Measurements from ENCODE around the gene DSCAML1. TPM values are rescaled to one million over a fixed set of nuclear protein-coding genes. Genes with fewer than 3 reads are reported as not detected.

DSCAML1 gene
- total and polyA plus RNA-seq, 9 of the 15 experiments (the other 6 are each of a cell fraction or from before 2014, with no cell fraction given) = not detected

- H3K4me2 ChIP-seq (ENCODE audit: insufficient read depth, low read length) = no peak overlapping the region
- FAIRE-seq (no peak), DNase-seq (ENCODE audit: extremely low read depth in 1 of 4, low spot score in 3 of 4) (no peak), ATAC-seq (no peak)
- in situ Hi-C loops (cut with MboI) (no loop called here), intact Hi-C loops (cut with micrococcal nuclease) (no loop called here)
- 0 out of 2 replicates have a peak, but pooled peaks cover 4% of the 10 kb centered on the region for H4K20me1 ChIP-seq (replicated peaks; ENCODE audit: control insufficient read depth, insufficient read depth, low read length)
- CTCF ChIA-PET (ENCODE audit: low intra/inter-chr PET ratio) = no interaction called here
- H3K27ac ChIP-seq (ENCODE audit: extremely low read depth, low read depth, low read length) = no peak overlapping the region
- 0% methylated on average over 5 of the region's 7 CpGs for WGBS (ENCODE audit: insufficient coverage, low coverage, missing lambda C conversion rate)
- H3K79me2 ChIP-seq (ENCODE audit: control insufficient read depth, insufficient read depth, low read length) = no peaks in the 10 kb centered on the region
- peaks cover 0 to 9% of the 10 kb centered on the region in 2 experiments; a peak in 2 of 5 replicates for H3K4me1 ChIP-seq (replicated peaks in 1 of 2; ENCODE audit: control insufficient read depth in 2 of 2, insufficient read depth in 2 of 2, low read length in 2 of 2)
- BruUV-seq (replicated peaks) = no TSS peak
- peaks cover 46 to 95% of the 10 kb centered on the region in 2 experiments; a peak in 4 of 5 replicates for H3K27me3 ChIP-seq (ENCODE audit: control insufficient read depth in 2 of 2, insufficient read depth in 2 of 2, low read length in 2 of 2)
- no peaks in the 10 kb centered on the region for H3K9me3 ChIP-seq (replicated peaks; ENCODE audit: control insufficient read depth, insufficient read depth, low read depth, low read length)
- H3K4me3 ChIP-seq = no peak overlapping the region
- peaks cover 3% of the 10 kb centered on the region for H3K9me1 ChIP-seq (ENCODE audit: control insufficient read depth, insufficient read depth, low read length)
- POLR2A ChIA-PET = interaction anchor here (0.5 to 1.4 kb wide), 4 partner anchors 8 to 71 kb away, joined by 3 to 5 read pairs (median 3); no protein-coding TSS in a partner anchor
- H3K9ac ChIP-seq (ENCODE audit: insufficient read depth in 1 of 2, low read depth in 2 of 2, low read length in 2 of 2) = no peak overlapping the region
- H3K36me3 ChIP-seq (ENCODE audit: control insufficient read depth, insufficient read depth, low read length) = no peaks in the 10 kb centered on the region
- H2AFZ ChIP-seq (ENCODE audit: low read depth, low read length) = no peak overlapping the region
- peak; percentile 78 for TF ChIP-seq PKNOX1 (IDR thresholded peaks at IDR 0.05)
- TF ChIP-seq REST (IDR thresholded peaks at IDR 0.05; ENCODE audit: borderline replicate concordance) = peak; percentile 23; the same call in 1 of the 2 replicates
- no peak for TF ChIP-seq REST (CRISPR knock-in tag; IDR thresholded peaks at IDR 0.05; ENCODE audit: low read depth)
- TF ChIP-seq MEIS2 (IDR thresholded peaks at IDR 0.05; ENCODE audit: partially characterized antibody) = peak; percentile 71
- TF ChIP-seq ZNF512 (tag; IDR thresholded peaks at IDR 0.05) = no peak
- TF ChIP-seq CEBPB (tag; IDR thresholded peaks at IDR 0.05) = peak; percentile 43; the same call in 1 of the 2 replicates
- no peak for TF ChIP-seq PBX2 (CRISPR knock-in tag; IDR thresholded peaks at IDR 0.05; ENCODE audit: low read depth)
- TF ChIP-seq PBX2 (tag; conservative IDR thresholded peaks at IDR 0.05; ENCODE audit: low read depth) = peak; percentile 72
Observed at GRCh38 chr11:117833401-117833891, 36.4 kb upstream of the DSCAML1 start.

Measured in K562 (cell line).